G401 (cell line): ENCODE data around the gene DCDC2B. TPM values are rescaled to one million over a fixed set of nuclear protein-coding genes. Genes with fewer than 3 reads are reported as not detected.
A peak's percentile ranks its signal among the peaks of the same experiment; 100 is the strongest.

Source experiments
- DNase-seq: peaks from one replicate; pipeline ENCODE4 v3.0.0-alpha.2; 2015; ENCODE audit warnings: low spot score
- in situ Hi-C: cut with HindIII; loops from 2 replicates; pipeline ENCODE4 v1.10.0; 2016; ENCODE audit warnings: low sequenced_read_pairs, mixed read lengths
- total RNA-seq: library from RNA; depleted of rRNA; stranded (reverse); fragments of >200 nt; shearing (Covaris generic); gene quantifications from 2 replicates; pipeline ENCODE4 v1.2.3, GENCODE V29; 2014

Gene DCDC2B
- total RNA-seq, 1 experiment from 2014 or later, result not detected

DNA sequence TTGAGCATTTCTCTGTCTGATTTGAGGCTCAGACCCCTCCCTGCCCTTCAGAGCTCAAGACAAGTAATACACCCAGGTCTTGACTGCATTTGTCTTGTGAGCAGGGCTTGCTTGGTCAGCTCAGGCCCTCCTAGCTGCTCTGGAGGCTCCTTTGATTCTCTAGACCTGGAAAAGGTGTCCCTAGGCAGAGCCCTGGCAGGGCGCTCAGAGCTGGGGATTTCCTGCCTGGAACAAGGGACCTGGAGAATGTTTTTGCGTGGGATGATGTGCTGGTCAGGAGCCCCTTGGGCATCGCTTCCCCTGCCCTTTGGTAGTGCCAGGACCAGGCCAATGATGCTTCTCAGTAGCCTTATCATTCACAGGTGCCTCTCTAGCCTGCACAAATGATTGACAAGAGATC lies 13.4 kb upstream of the DCDC2B start:
- in situ Hi-C loops, result no loop called here
- no peak for DNase-seq

DNA sequence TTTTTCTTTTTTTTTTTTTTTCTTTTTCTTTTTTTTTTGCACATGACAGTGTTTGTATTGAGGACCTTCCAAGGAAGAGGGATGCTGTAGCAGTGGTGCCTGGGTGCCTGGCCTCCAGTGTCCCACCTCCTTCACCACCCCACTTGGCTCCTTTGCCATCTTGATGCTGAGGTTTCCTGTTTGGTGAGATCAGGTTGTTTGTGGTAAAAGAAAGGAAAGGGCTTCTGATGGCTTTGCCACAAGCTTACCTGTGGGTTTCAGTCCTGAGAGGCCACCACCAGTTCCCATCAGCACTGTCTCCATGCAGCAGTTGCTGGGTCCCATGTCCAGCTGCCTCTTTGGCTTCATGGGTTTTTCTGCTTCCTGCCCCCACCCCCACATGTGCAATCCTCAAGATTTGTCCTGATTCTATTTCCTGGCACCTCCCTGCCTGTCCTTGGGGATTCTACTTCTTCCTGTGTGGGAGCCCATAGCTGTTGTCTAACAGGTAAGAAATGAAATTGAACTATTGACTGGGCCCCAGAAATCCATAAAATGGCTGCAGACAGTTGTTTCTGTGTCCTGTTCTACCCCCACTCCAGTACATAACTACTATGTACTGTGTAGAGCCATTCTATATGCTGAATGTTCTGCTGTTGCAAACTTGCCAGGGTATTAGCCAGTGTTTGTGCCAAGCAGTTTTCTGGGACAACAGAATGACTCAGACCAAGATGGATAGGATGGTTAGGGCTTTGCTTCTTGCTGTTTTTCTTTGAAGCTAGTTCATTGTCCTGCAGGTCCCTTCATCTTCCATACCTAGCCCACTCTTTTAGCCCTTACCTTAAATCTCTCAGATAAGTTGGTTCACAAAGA lies 12.7 kb upstream of the DCDC2B start:
- DNase-seq, result no peak
- in situ Hi-C loops, result no loop called here

DNA sequence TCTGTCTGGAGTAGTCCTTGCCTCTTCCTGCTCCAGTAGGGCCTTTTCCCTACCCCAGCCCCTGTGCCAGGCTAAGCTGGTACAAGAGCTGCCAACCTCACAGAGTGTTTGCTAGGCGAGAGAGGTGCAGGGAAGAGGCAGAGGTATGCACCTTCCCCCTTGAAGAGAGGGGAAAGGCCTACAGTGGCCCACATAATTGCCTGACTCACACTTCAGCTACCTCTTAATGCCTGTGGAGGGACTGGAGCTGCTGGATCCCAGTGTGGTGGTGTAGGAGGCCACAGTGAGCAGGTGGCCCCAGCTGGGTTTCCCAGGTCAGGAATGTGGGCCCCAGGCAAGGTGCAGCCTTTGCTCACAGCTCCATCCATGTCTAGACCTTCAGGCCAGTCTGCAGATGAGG lies 11.8 kb upstream of the DCDC2B start:
- DNase-seq, result no peak
- in situ Hi-C loops, result no loop called here

DNA sequence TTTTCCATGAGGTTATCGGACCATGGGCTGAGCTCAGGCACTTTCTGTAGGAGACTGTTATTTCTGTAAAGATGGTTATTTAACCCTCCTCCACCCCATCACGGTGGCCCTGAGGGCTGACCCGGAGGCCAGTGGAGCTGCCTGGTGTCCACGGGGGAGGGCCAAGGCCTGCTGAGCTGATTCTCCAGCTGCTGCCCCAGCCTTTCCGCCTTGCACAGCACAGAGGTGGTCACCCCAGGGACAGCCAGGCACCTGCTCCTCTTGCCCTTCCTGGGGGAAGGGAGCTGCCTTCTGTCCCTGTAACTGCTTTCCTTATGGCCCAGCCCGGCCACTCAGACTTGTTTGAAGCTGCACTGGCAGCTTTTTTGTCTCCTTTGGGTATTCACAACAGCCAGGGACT lies 11.1 kb upstream of the DCDC2B start:
- DNase-seq, result no peak
- in situ Hi-C loops, result no loop called here

DNA sequence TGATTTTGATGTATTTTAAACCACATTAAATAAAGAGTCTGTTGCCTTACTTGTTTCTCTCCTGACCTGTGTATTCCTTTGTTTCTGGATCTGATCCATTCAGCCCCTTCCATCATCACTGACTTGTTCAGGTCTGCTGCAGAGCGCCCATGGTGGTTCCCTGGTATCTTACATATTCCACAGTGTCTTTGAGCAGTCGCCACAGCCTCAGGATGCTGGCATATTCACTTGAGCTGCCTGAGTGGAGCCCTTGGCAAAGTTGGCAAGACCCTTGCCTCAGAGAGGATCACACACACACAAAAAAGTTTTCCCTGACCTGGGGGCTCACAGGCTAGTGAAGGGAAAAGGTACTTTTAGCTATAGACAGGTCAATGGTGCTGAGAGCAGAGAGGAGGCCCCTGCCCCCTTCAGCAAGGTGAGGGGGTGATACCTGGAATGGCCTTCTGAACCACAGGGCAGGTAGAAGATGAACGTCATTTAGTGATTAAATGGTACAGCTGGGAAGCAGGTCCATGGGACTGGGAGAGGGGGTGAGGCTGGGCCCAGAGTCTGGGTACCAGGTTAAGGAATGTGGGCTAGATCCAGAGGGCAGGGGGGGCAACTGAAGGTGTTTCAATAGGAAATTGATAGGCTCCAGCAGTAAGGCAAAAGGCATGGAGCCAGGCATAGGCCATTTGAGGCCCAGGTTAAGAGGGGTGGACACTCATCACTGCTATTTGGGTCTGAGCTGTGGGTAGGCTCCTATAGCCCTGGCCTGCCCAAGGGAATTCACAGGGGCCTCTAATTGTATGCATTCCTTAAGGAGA lies 10.4 kb upstream of the DCDC2B start:
- in situ Hi-C loops, result no loop called here
- no peak for DNase-seq

DNA sequence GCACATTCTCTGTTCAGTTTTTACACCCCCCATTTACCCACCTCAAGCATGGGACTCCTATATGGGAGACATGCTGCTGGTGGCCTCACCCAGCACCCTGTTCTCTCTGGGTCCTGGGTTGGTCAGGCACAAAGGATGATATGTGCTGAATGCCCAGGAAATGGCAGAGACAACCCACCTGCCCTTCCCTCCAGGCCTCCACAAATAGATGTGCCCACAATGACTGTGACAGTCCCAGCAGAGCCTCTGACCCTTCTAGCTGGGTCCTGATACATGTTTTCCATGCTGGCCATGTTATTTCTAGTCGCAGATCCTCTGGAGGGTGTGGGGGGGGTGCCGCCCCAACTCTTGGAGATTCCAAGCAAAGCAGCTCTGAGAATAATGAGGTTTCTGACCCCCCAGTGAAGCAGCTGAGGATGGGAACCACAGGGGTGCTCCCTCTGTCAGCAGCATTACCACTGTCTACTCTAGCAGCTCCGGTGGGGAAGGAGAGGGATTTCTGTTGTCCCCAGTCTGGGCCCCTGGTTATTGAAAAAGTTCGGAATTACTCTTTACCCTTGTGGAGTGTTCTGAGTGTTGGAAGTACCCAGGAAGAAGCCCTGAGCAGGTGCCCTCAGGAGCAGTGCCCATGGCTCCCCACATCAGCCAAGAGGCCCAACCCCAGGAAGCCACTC lies 9.7 kb upstream of the DCDC2B start:
- DNase-seq, result no peak
- in situ Hi-C loops, result no loop called here

DNA sequence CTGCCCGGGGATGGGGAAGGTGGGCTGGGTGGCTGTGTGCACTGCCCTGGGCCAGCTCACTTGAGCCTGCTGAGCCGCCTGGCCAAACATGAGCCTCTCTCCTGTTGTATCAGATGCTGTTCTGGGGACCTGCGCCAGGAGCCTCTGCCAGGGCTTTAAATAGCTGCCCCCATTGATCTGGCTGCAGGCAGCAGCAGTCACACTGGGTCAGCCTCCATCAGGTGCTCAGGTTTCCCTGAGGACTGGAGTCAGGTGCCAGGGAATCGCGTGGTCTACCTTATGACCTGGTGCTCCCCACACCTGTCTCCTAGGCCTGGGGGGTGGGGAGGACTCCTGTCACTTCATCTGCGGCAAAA lies 9.2 kb upstream of the DCDC2B start:
- in situ Hi-C loops, result no loop called here
- DNase-seq, result peak; percentile 95

DNA sequence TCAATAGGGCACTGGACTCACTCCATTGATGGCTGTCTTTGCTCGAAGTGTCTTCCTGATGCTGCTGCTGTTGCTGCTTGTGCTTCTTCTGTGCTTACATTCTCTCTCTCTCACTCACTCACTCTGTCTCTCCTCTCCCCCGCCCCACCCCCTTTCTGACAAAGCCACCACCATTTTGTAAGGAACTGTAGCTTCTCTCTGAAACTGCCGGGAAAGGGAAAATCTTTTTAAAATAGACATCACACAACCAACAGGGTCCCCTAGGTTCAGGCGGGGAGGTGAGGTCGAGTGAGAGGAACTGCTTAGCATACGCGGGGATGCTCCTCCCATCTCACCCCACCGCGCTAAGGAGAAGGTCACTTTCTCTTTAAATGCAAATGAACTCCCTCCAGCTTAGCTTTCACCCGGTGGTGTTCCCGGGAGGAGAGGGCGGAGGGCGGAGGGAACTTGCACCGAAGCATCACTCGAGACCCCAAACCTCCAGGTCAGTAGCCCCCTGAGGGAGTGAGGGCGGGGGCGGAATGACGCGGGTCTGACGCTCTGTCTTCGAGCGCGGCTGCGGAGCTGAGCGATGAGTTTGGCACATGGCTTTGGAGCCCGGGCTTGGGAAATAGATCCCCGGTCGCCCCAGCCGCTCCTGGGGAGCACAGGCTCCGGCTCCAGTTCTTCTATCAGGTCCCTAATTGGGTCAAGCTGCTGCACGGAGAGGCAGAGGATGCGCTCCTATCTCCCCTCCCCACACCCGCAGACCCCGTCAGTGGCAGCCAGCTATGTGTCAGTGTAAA lies 8.5 kb upstream of the DCDC2B start, which contains the start of gene CCDC28B:
TSS of gene CCDC28B (plus strand) at position 370 of the 785 bp plus-strand sequence. CDS start 1,341 bp downstream, outside the sequence.
- peak; percentile 86 for DNase-seq
- in situ Hi-C loops, result no loop called here

DNA sequence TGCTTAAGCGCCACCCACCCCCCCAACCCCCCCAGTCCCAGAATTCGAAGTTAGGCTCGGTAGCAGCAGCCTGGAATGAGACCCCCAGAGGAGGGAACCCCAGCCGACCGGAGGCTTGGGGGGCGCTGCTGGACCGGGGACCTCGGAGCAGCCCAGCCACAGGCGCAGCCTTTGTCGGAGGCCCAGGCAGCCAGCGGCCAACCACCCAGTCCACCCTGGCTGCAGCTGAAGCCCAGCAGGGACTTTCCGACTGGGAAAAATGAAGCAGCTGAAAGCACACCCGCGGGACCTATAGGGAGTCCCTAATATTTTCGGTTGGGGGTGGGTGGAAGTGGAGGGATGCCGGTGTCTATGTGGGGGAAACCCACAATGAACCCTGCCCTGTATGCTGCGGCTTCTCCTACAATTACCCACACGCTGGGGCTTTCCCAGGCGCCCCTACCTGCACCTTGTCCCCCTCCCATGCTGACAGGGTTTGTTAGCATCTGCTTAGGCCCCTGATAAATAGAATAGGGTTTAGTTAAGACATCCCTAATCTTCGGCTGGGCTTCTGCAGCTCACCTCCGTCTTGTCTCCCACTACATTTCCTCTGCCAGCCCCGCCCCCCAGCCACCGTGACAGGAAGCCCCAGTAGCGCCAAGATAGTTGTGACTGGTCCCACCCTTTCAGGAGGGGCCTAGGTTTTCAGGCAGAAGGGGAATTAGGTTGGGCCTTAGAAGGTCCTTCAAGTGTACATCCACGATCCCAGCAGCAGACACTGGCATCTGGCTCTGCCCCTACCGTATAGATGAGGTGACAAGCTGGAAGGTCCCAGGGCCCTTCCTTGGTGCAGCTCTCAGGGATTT lies 7.7 kb upstream of the DCDC2B start:
- in situ Hi-C loops, result no loop called here
- DNase-seq, result peak; percentile 68

DNA sequence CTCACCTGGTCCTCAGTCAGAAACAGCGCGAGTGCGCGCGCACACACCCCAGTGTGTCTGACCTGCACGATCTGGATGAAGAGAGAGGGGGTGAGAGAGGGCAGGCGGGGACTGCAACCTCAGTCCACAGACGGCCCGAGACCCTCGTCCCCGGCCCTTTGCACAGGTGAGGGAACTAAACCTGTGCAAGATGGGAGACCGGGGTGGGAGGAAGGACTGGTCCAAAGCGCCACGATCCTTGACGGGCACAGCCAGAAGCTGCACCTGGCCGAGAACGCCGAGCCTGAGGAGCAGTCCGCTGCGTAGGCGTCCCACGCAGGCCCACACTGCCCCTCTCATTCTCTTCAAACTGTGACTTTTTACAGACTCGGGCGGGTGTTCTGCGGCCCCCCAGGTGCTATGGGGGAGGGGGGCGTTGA lies 3.9 kb upstream of the DCDC2B start:
- in situ Hi-C loops, result no loop called here
- DNase-seq, result no peak

DNA sequence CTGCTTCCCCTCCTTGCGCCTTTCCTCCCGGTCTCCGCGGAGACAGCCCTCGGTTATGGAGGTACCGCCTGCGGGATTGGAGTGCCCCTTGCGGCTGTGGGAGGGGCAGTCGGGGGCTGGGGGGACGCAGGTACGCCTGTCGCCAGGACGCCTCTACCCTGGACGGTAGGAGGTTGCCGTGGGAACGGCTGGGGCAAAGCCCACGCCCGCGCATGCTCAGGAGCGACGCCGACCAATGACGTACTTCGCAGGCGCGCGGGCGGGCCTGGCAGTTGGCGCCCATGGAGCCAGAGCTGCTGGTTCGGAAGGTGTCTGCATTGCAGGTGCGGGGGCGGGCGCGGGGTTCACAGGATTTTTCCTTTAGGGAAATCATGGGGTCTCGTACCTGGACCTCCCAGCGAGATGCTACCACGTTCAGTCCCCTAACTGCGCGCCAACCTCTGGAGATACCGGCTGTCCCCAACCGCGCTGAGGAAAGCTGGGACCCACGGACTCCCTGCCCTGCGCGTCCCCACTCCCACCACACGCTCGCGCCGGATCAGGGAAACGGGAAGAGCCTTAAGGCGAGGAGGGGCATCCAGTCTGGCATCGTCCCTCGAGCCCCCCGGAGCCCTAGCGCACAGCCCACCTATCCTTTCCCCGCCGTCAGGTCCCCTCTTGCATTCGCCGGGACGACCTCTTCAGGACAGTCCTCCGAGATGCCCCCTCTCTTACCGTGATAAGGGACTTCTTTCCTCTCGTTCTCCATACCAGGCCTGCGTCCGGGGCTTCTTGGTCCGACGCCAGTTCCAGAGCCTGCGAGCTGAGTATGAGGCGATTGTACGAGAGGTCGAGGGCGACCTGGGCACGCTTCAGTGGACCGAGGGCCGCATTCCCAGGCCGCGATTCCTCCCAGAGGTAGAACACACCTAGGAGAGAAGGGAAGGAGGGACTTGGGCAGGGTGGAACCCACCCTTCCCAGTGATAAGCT lies 3.2 kb upstream of the DCDC2B start, which contains the start of gene IQCC:
TSS of gene IQCC (plus strand) at position 271 of the 970 bp plus-strand sequence. CDS start at position 282, 11 bp downstream.
- in situ Hi-C loops, result no loop called here
- DNase-seq, result peak; percentile 90

DNA sequence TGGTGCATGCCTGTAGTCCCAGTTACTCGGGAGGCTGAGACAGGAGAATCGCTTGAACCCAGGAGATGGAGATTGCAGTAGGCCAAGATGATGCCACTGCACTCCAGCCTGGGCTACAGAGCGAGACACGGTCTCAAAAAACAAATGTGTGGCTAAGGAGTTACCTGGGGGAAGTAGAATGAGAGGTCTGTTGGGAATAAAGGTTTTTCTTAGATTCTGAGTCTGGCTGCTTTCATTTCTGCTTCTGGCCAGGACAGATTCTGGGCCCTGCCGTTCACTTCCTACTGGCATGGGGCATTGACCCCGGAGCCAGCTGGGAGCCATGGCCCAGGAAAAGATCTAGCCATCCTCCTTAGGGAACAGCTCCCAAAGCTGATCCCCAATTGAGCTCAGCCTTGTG lies 420 bp upstream of the DCDC2B start:
- DNase-seq, result no peak
- in situ Hi-C loops, result no loop called here

DNA sequence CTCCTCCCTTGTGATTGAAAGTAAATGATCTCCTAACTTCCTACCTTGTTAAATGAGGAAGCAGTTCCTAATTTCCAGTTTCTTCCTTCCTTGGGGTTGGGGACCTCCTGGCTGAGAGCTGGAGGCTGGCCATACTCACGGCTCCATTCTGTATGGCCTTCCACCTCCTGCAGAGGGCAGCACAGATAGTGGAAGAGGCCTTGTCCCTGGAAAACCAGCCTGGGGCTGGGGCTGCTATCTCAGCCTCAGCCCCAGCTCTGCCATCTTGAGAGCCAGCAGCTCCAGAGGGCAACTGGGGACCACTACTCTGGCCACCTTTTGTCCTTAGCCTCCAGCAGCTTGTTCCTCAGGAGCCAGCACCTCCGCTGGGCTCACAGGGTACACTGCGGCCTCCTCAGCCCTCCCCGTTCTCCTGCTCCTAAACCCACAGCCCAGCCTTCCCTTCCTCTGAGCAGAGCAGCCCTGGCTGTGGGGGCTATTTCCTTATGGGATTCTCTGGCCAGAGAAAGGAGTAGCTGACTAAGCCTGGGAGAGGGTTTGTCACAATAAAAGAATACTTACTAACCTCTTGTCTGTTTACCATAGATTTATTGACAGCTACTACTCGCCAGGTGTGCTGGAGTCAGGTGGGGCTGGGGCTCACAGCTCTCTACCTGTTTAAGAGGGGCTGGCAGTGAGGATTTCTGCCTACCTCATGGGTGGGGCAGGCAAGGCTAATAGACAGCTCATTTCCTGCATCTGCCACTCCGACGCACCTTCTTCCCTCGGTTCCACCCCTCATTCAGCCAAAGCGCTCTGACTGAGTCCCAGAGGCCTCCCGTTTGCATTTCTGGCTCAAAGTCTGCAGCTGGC lies 7.0 kb downstream of the DCDC2B start:
- in situ Hi-C loops, result no loop called here

DNA sequence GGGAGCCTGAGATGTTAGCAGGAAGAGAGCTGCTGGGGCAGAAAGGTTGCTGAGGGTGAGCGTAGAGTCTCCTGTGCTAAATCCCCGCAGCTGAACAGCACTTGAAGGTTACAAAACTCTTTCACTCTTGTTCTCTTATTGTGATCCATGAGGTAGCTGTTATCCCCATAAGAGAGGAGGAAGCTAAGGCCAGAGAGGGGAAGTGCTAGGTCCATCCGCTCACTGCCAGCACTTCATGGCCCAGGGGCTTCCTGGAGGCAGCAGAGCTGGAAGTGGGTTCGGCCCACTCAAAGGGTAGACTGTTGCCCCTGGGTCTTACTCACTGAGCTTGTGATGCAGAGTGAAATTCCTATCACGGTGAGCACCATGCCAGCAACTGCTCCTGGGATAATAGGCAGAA lies 7.7 kb downstream of the DCDC2B start:
- no peak for DNase-seq
- in situ Hi-C loops, result no loop called here

More for the DNA sequence above, 7.0 kb downstream of the DCDC2B start:
- peak; percentile 50 for DNase-seq

DNA sequence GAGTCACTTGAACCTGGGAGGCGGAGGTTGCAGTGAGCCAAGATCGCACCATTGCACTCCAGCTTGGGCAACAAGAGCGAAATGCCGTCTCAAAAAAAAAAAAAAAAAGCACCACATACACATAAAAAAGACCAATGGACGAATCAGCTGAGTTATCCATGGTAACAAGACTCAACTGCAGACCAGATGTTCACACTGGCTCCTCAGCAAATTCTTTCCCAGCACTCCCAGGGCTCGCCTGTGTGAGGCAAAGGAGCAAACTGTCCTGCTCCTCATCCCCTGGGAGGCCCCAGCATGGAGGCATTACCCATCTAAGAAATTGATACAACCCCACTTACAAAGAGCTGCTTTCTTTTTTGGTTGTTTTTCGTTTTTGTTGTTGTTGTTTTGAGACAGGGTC lies 10.1 kb downstream of the DCDC2B start:
- DNase-seq, result no peak
- in situ Hi-C loops, result no loop called here
